Activated T-helper 1 cell treated with anti-CD3 and anti-CD28 coated beads, Interleukin-2, amount 50 U/mL, for 16 hours (primary cell): ENCODE measurements around the gene SLC20A1.
"Not testable (repeated sequence)": the region's sequence is repeated elsewhere in the genome, so short reads cannot be mapped to it uniquely, and the experiment has no call there.

Experiments used
- DNase-seq, 2 donors: peaks; one replicate each; pipeline ENCODE4 v3.0.0-alpha.2; 2020; ENCODE audit warnings: low read depth in 1 of 2, low spot score in 1 of 2

SLC20A1 gene

DNA sequence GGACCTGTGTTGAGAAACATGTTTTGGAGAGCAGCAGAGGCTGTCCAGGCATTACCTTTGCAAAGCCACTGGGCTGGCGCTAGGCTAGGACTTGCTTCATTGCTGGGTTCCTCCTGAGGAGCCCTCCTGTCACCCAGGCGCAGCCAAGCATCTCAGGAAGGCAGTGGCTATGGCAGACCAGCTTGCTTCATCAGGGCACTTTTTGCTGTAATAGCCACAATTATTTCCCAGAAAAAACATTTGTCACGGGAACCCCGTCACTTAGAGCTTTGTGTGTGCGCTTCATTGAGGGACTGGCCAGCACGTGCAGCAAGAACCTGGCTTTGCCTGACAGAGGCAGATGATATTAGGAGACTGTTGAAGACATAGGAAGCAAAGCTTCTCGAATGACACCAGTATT, 36.4 kb downstream of the SLC20A1 start:
- DNase-seq = no peak

DNA sequence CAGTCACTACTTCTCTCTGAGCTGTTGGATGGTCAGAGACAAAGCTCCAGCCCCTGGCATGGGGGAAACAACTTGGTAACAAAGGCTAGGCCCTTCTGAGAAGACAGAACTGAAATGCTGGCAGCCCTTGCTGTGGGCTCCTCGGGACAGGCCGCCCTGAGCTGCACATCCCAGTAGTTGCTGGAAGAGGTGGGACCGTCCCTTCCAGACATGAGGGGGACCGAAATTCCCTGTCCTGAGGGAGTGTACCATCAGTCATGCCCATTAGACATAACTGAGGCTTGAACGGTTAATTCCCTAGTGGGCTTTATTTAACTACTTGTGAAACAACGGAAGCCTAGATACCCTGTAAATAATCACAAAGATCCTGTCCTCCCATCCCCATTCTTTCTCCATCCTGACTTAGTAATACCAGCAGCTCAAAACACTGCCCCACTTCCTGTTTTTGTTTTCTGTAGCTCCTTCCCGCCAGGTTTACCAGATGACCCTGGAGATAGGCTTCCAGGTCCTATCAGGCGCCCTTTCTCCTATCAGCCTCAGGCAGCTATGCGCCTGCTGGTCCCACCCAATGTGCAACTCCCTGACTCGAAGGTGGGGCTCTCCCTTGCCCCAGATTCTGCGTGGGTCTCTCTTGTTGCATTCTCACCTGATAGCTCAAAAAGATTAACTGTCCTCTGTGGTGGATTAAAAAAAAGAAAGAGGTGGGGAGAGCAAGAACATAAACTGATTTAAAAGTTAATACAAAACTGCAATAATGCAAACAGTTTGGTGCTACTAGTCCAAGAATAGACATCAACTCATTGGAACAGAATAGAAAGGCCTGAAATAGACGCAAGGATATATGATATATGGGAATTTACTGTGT, 38.0 kb downstream of the SLC20A1 start:
- no peak for DNase-seq

DNA sequence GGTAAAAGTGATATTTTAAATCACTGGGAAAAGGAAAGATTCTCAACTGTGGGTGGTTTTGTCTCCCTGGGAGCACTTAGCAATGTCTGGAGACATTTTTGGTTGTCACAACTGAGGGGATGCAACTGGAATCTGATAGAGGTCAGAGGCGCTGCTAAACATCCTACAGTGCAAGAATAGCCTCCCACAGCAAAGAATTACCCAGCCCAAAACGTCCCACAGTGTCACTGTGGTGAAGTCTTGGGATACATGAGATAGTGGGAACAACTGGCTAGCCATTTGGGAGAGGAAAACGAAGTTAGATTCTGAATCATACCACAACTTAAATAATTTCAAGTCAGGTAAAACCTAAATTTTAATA, 38.7 kb downstream of the SLC20A1 start:
- no peak for DNase-seq

DNA sequence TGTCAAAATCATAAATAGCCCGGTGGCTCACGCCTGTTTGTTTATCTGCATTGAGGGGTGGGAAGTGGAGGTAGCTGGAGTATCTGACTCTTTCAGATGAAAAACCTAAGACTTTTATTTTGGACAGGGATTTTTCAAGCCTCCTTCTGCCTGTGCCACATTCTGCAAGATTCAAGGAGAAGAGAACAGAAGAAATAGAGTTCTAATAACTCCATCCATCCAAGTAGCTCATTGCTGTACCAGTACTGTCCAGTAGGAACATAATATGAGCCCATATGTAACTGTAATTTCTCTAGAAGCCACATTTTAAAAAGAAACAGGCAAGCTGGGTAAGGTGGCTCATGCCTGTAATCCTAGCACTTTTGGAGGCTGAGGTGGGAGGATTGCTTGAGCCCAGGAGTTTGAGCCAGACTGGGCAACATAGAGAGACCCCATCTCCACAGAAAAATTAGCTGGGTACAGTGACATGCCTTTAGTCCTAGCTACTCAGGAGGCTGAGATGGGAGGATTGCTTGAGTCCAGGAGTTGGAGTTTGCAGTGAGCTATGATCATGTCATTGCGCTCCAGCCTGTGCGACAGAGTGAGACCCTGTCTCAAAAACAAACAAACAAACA, 39.6 kb downstream of the SLC20A1 start:
- DNase-seq = no peak

DNA sequence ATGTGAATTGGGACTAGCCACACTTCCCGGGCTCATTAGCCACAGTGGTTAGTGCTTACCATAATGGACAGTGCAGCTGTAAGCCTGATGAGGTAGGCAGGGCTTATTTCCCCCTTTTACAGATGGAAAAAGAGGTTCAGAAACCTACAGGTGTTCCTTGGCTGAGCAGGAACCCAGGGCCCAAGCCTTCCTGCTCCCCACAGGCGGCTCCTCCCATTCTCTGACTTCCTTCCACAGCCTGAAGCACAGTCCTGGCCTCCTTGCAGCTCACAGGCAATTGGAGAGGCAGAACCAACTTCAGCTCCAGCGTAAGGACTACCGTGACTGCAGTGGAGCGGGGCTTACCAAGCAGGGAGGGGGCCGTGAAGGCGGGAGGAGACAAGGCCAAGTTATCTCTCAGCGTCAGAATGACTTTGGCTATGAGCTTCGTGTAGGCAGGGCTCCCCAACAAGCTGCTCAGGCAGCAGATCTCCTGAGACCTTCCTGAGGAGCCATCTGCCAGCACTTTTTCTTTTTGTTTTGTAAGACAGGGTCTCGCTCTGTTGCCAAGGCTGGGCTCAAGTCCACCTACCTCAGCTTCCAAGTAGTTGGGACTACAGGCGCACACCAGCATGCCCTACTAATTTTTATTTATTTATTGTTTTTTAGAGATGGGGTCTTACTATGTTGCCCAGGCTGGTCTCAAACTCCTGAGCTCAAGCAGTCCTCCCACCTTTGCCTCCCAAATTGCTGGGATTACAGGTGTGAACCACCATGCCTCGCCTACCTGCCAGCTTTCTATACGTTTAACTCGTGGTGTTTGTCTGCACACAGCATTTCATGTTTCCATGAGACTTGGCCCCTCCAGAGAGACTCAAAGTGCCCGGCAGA, 40.8 kb downstream of the SLC20A1 start:
- no peak for DNase-seq

DNA sequence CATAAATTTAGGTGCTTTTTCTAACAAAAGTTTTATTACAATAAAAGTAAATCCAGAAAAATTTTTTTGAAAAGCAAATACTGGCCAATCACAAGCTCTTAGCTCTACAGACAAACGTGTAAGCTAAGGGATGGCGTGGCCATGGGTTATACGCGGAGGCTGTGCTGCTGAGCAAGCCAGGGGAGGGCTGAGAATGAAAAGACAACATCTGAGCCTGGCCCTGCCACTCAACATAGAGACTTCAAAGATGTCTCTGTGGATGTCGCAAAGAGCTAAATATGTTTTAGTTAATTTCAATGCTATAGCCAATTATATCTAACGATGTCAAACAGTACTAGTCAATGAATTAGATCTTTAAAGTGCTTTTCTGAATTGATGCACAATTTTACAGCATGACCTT, 41.8 kb downstream of the SLC20A1 start:
- no peak for DNase-seq

DNA sequence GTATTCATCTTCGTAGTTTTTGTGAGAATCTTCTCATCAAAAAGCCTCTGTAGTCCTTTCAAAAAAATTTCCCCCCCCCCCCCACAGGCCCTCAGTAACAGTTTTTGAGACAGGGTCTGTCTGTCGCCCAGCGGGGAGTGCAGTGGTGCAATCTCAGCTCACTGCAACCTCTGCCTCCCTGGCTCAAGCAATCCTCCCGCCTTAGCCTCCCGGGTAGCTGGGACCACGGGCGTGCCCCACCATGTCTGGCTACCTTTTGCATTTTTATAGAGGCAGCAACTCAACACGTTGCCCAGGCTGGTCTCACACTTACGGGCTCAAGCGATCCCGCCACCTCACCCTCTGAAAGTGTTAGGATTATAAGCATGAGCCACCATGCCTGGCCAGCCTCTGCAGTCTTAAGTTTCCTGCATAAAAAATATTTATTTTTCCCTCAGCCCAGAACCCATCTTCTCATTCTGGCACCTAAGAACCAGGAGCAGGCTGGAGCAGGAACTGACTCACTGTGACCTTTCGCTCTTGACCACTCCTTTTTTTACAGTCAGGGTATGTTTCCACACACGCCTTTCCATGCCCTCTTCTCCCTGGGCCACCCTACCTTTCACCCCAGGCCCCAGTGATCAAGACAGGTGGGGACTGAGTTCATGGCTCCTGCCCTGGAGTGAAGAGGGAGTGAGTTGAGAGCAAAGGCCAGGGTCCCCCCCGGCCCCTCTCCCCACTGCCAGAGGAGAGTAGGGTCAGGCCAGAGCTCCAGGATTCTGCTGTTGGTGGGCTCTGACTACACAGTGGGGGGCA, 42.5 kb downstream of the SLC20A1 start:
- DNase-seq = no peak

DNA sequence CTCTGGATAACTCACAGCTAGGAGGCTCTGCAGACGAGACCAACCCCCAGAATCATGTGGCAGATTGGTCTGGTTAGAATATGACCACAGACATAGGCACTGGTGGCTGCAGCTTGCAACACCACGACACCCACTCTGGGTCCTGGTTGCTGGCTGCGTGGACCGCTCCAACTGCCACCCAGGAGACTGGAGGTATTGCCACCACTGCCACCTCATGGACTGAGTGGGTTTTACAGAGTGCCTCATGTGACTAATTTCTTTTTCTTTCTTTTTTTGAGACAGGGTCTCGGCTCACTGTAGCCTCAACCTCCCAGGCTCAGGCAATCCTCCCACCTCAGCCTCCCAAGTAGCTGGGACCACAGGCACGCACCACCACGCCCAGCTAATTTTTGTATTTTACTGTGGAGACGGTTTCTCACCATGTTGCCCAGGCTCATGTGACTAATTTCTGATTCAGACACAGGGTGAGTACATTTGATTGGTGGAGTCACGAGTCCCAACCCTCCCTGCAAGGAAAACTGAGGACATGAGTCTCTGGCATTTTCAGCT, 45.2 kb downstream of the SLC20A1 start:
- peak; percentile 35 to 39 for DNase-seq

DNA sequence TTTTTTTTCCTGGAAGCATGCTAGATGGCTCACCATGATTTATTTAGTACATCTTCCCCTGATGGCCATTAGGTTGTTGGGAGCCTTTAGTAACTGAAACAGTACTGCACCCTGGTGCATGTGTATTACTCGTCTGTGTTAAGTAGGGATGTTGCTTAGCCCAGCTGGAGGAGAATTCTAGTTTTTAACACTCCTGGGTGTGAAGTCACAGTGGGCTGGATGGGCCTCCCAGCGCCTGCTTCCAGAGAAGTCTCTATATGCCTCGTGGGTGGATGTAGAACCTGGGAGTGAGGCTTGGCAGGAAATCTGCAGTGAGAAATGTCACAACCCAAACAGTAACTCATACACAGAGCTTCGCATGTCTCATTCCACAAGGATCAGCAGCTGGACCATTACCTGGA, 46.1 kb downstream of the SLC20A1 start:
- no peak for DNase-seq

DNA sequence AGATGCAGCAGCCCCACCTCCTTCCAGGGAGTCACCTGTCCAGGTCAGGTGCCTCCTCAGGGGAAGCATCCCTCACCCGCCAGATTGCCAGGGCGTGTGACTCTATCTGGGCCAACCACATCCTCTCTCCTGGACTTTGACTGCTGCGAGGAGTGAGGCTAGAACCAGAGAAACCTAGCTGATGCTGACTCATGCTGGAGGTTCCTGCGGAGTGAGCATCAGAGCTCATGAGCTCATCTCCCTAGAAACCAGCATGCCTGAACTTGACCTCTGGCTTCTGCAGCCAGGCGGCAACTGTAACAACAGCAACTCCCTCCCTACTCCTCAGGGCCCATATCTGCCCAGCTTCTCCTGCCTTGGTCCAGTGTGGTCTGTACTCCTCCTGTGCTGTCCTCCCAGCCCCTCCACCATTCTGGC, 46.8 kb downstream of the SLC20A1 start:
- DNase-seq = peak; percentile 15 to 18

DNA sequence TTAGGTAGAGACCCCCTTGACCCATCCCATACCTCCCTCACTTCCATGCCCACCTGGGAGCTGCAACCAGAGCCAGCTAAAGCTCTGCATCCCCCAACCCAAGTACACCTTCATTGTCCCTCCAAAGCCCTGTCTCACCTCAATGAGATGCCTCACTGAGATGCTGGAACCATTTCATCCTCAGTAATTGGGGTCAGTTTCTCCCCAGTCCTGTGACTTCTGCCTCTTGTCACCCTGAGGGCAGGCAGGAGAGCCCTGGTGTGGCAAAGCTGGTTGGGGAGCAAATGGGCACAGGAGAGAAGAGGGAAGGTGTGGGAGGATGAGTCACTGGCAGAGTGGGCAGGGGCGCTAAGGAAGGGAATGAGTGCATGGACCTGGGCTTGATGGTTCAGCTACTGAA, 47.2 kb downstream of the SLC20A1 start:
- DNase-seq = no peak

DNA sequence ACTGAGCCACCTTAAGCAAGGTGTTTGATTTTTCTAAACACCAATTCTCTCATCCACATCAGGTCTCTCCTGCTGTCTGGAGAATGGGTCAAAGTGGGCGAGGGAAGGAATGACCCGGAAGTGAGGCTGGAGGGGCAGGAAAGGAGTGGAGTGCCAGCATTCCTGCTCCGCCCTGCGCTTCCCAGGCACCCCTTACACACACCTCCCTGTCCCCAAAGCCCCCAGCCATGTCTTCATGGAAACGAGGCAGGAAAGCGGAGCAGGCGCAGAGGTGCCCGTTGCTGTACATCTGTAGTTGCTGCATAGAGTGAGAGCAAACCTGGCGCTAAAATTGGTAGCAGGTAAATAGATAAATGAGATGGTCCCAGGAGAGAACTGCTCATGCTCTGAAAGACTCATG, 47.9 kb downstream of the SLC20A1 start:
- no peak for DNase-seq

DNA sequence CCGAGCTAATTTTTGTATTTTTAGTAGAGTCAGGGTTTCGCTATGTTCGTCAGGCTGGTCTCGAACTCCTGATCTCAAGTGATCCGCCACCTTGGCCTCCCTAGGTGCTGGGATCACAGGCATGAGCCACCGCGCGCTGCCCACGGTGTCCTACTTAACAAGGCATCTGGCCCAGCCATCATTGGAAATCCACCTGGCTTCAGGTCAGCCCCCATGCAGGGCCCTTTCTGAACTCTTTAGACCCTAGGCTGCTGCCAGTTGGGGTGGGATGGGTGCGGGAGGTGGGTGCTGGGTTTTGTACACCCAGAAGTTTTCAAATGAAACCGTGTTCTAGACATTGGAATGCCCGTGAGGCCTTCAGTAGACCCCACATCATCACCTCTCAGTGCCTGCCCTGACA, 48.4 kb downstream of the SLC20A1 start:
- DNase-seq = no peak

DNA sequence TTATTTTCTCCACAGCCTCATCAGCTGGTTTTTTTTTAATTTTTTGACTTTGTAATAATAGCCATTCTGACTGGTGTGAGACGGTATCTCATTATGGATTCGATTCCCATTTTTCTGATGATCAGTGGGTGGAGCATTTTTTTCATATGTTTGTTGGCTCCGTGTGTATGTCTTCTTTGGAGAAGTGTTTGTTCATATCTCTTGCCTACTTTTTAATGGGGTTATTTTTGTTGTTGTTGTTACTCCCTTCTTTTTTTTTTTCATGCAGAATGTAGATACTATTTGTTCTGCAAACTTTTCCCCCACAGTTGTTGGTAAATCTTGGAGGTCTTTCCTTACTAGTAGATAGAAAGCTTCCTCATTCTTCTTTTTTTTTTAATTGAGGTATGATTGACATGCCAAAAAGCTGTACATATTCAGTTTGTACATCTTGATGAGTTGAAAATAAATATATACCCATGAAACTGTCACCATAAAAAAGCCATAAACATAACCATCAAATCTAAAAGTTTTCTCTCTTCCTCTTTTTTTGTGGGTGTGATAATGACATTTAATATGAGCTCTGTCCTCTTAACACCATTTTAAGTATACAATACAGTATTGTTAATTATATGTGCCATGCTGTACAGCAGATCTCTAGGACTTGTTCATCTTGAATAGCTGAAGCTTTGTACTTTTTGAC, 53.2 kb downstream of the SLC20A1 start:
- no peak for DNase-seq

DNA sequence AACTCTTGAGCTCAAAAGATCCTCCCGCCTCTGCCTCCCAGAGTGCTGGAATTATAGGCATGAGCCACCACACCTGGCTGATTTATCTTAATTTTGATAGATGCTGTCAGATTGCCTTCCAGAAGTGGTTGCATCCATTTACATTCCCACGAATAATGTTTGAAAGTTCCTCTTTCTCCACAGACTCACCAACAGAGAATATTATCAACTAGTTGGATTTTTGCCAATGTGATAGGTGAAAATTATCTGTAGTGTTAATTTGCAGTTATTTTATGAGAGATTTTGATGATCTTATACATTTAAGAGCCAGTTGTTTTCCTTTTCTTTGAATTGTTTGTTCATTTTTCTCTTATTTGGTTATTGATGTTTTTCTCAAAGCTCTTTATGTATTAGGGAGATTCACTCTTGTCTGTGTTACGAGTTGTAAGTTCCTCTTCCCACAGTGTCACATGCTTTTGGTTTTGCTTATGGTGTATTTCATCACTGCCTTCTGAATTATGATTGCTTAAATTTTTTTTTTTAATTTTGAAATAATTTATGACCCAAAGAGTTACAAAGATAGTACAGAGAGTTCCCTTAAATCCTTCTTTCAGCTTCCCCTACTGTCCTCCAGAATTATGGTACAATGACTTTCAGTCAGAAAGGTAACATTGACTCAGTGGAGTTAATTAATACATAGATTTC, 54.4 kb downstream of the SLC20A1 start:
- no peak for DNase-seq

DNA sequence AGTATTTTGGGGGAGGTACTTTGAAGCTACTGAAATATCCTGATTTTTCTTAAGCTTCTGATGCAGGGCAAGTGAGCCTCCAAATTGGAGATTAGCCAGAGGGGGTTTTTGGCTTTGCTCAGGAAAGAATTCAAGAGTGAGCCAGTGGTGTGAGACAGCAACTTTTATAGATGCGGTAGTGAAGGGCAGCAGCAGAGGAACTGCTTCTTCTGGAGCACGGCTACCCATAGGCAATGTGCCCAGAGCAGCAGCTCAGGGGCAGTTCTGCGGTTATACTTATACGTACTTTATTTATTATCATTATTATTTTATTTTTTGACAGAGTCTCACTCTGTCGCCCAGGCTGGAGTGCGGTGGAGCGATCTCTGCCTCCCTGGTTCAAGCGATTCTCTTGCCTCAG, 55.3 kb downstream of the SLC20A1 start:
- DNase-seq = no peak

DNA sequence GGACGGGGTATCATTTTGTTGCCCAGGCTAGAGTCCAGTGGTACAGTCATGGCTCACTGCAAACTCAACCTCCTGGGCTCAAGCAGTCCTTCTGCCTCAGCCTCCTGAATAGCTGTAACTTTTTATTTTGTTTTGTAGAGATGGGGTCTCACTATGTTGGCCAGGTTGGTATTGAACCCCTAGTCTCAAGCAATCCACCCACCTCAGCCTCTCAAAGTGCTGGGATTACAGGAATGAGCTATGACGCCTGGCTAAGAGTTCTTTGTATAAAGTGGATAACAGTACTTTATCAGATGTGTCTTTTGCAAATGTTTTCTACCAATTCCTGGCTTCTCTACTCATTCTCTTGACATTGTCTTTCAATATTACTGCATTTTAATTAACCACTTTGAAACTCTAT, 57.9 kb downstream of the SLC20A1 start:
- no peak for DNase-seq

DNA sequence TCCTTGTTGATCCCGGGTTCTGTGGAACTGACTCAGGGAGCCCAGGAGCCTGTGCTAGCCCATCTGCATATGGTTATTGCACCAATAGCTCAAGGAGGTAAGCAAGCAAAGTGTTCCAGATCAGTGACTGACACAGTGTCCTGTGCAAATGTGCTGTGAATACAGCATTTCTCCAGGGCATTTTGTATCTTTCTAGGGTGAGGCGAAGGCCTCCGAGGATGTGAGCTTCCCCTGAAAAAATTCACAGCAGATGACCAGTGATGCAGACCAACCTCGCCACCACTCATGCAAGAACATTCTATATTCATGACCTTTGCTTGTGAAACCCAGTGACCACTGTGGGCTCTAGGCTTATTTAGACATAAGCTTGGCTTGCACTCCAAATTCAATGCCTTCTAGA, 59.8 kb downstream of the SLC20A1 start:
- DNase-seq = no peak

DNA sequence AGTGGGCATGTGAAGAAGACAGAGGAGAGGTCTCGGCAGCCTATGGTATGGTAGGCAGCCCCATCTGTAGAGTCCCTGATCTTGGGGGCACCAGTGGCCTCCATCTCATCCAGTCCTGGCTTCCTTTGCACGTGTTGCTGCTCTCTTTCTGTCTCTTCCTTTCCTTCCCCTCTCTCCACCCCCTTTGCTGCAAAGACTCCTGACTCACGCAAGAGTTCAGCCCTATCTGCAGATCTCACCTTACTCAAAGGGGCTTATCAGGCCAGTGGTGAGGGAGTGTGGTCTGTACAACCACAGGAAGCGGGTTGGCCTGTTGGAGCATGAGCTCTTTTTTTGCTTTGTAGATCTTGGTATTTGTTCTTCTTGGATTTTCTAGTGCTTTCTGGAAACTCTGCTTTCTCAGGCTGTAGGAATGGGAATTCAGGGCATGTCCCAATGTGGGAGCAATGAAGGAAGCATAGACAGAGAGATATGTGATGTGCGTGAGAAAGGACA, 60.5 kb downstream of the SLC20A1 start:
- DNase-seq = no peak

DNA sequence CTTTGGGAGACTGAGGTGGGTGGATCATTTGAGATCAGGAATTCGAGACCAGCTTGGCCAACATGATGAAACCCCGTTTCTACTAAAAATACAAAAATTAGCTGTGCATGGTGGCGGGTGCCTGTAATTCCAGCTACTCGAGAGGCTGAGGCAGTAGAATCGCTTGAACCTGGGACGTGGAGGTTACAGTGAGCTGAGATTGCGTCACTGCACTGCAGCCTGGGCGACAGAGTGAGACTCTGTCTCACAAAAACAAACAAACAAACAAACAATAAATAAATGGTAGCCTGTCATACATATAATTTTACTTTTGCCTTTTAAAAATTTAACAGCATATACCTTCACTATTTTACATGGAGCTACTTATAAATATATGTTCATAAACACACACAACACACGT, 61.2 kb downstream of the SLC20A1 start:
- DNase-seq = not testable (repeated sequence)
